GM18867 (cell line): ENCODE results near the gene AKNA.
"Not testable (repeated sequence)": the region's sequence is repeated elsewhere in the genome, so short reads cannot be mapped to it uniquely, and the experiment has no call there.

Experiments used
- ATAC-seq: cut with Tn5 transposase; IDR thresholded peaks from one replicate; pipeline ENCODE4 v1.9.1; 2021; ENCODE audit warnings: mild to moderate bottlenecking, moderate library complexity; ENCODE audit not compliant: unreplicated experiment

AKNA gene

DNA sequence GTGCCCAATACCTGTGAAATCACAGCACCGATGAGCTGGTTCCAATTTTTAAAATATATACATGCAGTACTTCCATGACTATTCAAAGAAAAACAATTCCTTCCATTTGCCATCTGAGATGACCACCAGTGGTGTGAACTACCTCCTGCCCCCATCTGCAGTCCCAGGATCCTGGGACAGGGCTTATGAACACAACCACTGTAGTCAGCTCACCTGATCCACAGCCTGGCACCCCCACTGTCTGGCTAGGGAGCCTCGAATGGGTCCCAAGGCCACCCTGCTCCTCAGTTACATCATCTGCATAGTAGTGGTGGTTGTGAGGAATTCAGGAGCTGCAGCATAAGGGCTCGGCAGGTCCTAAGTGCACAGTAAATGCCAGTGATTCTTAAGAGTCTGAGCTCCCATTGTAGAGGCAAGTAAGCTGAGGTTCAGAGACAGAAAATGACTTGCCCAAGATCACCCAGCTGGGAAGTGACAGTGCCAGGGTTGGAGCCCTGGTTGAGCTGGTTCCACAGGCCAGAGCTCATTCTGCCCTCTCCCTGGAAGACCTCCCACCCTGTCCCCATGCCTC, 62.0 kb downstream of the AKNA start:
- not testable (repeated sequence) for ATAC-seq

DNA sequence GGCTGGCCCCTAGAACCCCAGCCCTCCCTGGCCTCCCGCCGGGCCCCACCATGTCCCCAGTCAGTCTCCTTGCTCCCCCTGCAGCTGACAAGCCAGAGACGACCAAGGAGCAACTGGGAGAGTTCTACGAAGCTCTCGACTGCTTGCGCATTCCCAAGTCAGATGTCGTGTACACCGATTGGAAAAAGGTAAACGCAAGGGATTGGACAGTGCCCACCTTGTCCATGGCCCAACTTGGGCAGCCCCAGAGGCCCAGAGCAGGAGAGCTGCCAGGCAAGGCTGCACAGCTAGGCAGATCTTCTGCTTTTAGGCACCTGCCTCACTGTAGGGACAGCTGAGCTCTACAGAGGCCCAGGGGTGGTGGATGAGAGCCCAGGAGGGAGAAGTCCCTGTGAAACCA, 62.8 kb downstream of the AKNA start:
- ATAC-seq: not testable (repeated sequence)

DNA sequence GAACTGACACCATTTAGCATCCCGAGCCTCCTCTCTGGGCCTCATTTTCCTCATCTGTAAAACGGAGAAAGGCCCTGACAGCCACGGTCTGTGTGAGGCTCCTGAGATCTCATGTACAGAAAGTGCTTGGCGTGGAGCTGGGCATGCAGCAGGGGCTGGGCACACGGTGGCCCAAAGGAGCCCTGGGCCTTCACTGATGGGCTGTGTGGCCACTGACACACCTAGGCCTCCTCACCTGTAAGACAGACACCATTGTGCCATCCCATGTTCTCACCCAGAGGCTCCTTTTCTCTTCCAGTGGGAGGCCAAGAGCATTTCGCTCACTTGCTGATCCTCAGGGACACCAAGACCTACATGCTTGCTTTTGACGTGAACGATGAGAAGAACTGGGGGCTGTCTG, 63.3 kb downstream of the AKNA start:
- no peak for ATAC-seq

DNA sequence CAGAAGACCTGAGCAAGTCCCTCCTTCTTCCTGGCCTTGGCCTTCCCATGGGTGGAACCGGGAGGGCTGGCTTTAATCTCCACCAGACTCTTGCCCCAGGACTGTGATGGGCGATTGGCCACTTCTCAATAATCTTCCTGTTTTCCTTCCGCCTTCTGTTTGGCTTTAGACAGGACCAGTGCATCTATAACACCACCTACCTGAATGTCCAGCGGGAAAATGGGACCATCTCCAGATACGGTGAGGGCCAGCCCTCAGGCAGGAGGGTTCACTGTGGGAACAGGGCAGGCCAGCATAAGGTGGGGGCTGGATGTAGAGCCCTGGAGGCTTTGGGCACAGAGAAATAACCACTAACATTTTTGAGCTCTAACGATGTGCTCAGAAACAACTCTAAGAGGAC, 63.9 kb downstream of the AKNA start:
- not testable (repeated sequence) for ATAC-seq

DNA sequence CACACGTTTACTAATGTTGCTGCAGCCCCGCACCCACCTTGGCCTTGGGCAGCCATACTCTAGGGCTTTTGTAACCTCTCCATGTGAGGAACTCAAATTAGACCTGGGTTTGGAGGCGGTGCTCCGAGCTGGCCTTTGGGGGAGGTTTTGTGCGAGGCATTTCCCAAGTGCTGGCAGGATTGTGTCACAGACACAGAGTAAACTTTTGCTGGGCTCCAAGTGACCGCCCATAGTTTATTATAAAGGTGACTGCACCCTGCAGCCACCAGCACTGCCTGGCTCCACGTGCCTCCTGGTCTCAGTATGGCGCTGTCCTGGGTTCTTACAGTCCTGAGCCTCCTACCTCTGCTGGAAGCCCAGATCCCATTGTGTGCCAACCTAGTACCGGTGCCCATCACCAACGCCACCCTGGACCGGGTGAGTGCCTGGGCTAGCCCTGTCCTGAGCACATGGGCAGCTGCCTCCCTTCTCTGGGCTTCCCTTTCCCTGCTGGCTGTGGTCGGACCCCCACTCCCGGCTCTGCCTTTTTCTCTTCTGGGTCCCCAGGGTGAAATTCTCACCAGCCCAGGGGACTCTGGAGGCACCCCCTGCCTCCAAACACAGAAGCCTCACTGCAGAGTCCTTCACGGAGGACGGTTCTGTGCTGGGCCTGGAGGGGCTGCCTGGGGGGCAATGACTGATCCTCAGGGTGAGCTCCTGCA, 64.8 kb downstream of the AKNA start, which contains the start of gene ORM1:
TSS of gene ORM1 (plus strand) at position 268 of the 701 bp plus-strand sequence. CDS start at position 304, 36 bp downstream.
- ATAC-seq: not testable (repeated sequence)

DNA sequence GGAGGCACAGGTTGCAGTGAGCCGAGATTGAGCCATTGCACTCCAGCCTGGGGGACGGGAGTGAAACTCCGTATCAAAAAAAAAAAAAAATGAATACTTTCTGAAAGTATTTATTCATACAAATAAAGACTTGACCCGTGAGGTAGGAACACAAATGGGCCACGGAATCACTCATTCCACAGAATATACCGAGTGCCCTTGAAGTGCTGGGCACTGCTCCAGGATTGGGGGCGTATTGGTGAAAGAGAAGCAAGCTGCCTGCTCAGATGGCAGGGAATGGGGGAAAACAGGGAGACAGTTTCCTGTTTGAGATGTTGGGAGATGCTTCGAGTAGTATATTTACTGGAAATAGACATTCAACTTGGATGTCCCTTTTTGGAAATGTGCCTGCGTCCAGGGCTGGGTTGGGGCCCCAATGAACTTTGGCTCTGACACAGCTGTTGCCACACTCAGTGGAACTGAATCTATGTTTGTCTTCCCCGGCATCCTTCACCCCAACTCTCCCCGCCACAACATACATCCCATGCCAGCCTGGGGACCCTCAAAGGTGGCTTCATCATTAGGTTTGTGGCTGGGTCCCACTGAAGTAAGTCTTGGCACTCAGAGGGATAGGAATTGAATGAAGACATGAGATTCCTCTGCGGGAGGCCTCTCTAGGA, 65.5 kb downstream of the AKNA start:
- not testable (repeated sequence) for ATAC-seq

DNA sequence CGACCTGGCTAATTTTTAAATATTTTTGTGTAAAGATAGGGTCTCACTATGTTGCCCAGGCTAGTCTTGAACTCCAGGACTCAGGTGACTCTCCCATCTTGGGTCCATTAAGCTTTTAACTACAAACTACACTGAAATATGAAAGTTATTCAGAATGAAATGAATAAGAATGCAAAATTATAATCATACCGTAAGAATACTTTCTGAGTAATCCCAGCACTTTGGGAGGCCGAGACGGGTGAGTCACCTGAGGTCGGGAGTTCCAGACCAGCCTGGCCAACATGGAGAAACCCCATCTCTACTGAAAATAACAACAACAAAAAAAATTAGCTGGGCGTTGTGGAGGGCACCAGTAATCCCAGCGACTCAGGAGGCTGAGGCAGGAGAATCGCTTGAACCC, 66.0 kb downstream of the AKNA start:
- ATAC-seq: no peak

DNA sequence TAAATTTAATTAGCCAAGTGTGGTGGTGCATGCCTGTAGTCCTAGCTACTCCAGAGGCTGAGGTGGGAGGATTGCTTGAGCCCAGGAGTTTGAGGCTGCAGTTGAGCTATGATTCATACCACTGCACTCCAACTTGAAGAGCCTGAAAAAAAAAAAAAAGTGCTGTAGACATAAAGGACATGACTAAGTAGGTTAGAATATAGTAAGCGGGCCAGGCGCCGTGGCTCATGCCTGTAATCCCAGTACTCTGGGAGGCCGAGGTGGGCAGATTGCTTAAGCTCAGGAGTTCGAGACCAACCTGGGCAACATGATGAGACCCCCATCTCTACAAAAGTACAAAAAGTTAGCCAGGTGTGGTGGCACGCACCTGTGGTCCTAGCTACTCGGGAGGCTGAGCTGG, 67.1 kb downstream of the AKNA start:
- not testable (repeated sequence) for ATAC-seq

DNA sequence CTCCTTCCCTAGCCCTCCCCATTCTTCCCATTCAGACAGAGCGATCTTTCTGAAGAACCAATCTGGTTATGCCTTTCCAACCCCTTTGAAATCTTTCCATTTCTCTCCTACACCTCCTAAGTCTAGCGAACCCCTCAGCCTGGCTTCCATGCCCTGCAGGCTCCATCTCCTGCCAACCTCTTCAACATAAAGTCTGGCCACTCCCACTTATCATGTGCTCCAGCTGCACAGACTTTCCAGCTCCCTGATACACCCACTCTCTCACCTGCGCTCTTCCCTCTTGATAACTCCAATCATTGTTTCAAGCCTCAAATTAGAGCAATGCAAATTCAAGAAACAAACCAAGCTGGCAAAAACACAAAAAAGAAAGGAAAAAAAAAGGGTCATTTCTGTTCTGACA, 68.6 kb downstream of the AKNA start:
- no peak for ATAC-seq

DNA sequence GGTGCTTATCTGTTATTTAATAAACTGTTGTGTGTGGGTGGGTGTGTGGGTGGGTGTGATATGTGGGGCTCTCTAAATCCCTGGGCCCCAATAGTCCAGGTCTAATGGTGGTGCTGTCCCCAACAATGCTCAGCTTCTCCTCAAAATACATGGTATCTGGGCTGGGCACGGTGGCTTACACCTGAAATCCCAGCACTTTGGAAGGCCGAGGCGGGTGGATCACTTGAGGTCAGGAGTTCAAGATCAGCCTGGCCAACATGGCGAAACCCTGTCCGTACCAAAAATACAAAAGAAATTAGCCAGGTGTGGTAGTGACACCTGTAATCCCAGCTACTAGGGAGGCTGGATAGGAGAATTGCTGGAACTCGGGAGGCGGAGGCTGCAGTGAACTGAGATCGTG, 69.4 kb downstream of the AKNA start:
- no peak for ATAC-seq

DNA sequence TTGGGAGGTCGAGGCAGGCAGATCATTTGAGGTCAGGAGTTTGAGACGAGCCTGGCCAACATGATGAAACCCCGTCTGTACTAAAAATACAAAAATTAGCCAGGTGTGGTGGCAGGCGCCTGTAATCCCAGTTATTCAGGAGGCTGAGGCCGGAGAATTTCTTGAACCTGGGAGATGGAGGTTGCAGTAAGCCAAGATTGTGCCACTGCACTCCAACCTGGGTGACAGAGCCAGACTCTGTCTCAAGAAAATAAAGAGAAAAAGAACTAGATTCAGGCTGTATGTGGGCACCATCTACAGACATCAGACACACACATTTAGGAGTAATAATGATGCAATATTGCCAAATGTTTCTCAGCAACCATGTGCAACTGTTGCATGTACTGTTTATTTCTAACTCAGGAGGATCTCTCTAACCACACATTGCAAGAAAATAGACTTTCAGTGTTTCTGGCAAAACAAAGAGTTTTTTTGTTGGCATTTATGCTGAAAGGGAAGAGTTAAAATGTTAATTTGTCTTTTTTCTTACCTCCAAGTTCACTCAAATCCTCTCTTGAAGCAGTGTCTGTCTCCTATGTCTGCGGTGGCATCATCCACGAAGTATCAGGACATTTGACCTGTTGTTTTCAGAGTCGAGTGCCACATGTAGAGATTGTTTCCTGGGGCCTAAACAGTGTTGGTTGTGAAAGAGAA, 70.0 kb downstream of the AKNA start:
- ATAC-seq: no peak

DNA sequence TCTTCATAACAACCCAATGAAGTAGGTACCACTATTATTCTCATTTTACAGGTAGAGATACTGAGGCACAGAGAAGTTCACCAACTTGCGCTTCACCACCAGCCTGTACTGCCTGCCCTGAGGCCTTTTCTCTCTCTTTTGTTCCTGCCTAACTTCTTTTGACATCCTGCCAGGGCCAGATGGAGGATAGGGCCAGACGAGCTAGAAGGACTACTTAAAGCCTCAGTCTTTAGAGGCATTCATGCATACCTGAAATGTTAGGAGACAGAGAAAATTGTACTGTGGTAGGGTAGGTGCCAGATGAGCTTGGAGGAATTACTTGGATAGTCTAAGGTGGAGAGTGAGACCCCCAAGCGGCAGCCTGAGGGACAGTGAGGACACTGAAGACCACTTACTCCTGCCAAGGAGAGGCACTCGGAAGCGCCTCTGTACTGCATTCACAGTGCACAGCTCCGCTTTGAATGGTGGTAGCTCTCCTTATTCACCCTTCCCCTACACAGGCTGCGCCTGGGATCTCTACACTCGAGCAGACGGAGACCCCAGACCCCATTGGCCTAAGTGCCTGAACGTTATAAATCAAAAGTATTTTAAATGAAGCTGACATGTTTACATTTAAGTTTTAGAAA, 71.1 kb downstream of the AKNA start:
- no peak for ATAC-seq

DNA sequence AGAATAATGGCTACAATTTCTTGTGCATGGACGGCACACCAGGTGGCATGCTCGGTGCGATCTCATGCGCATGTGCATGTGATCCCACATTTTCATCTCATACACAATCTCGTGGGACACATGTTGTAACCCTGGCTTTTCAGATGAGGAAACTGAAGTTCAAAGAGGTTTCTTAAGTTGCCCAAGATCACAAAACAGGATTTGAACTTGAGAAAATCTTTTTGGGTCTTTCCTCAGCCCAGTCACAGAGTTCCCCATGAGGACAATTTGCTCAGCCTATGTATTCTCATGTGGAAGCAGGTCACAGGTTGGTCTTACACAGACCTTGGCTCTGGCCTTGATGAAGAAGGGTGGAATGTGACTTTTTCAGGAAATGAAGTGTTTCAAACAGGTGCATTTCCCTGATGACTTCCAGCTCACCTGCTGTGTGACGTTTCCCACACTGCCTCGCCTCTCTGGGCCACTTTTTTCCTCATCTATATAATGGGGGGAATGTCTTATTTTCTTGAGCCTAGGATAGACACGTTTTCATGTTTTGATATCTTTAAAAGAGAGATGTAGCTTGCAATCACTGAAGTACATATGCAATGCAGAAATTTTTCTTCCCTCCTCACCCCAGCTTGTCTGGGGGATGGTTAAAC, 71.9 kb downstream of the AKNA start:
- no peak for ATAC-seq

DNA sequence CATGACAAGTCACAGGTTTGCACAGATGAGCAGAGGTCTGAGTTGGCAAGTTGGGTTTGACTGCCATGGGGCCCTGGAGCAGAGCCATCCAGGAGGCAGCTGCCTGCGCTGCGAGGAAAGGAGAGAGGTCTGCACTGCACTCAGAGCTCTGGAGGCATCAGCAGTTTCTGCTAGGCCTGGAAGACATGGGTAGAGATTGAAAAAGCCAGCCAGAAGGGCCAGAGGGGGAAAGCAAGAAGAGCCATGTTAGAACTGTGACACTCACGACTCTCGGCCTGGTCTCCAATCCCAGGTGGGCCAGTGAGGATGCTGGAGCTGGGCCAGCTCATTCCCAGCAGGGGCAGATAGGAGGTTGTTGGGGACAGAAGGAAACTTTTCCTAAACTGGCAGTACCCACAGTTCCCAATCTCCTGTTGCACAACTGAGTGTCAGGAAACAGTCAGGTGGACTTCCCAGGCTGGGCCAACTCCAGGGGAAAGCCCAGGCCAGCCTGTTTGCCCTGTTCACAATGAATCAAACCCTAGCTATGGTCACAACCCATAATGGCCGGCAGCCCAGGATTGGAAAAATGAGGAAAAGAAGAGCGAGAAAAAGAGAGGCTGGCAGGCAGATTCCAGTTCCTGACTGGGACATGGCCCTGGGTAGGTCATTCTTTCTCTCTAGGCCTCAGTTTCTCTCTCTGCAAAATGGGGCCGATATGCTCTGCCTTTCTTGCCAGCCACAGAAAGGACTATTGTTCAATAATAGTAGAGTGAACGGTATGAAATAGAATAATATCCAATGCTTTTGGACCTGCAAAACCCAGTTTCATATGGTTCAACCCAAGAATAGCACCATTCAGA, 72.7 kb downstream of the AKNA start:
- no peak for ATAC-seq

DNA sequence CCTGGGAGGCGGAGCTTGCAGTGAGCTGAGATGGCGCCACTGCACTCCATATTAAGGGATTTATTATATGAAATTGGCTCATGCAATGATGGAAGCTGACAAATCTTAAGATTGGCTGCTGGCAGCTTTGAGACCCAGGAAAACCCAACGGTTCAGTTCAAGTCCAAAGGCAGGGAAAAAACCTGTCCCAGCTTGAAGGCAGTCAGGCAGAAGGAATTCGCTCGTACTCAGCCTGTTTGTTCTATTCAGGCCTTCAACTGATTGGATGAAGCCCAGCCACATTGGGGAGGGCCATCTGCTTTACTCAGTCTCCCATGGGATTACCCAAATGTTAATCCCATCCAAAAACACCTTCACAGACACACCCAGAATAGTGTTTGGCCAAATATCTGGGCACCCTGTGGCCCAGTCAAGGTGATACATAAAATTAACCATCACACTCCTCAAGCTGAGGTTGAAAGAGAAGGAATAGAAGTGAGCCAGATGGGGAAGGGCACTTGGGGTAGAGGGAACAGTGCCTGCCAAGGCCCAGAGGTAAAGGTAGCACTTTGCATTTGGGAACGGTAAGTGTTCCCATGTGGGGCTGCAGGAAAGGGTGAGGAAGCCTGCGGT, 73.4 kb downstream of the AKNA start:
- ATAC-seq: no peak

DNA sequence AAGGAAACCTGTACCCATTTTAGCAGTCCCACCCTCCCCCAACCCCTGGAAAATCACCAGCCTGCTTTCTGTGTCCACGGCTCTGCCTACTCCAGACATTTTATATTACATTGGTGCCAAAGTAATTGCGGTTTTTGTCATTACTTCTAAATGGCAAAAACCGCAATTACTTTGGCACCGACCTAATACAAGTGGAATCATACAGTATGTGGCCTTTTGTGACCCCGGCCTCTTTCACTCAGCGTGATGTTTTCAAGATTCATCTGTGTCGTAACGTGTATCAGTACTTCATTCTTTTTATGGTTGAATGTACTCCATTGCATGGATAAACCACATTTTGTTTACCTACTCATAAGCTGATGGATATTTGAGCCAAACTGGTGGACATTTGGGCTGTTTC, 74.6 kb downstream of the AKNA start:
- ATAC-seq: no peak

DNA sequence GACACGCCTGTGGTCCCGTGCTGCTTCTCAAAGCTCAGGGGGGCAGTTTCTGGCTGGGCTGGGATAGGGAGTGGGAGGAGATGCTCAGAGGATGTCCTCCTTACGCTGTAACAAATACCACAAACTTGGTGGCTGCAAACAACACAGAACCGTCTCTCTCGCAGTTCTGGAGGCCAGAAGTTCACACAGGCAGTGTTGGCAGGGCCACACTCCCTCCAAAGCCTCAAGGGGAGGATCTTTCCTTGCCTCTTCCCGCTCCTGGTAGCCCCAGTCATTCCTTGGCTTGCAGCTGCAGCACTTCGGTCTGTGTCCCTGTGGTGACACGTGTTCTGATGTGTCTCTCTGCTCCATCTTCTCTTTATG, 75.3 kb downstream of the AKNA start:
- ATAC-seq: no peak

DNA sequence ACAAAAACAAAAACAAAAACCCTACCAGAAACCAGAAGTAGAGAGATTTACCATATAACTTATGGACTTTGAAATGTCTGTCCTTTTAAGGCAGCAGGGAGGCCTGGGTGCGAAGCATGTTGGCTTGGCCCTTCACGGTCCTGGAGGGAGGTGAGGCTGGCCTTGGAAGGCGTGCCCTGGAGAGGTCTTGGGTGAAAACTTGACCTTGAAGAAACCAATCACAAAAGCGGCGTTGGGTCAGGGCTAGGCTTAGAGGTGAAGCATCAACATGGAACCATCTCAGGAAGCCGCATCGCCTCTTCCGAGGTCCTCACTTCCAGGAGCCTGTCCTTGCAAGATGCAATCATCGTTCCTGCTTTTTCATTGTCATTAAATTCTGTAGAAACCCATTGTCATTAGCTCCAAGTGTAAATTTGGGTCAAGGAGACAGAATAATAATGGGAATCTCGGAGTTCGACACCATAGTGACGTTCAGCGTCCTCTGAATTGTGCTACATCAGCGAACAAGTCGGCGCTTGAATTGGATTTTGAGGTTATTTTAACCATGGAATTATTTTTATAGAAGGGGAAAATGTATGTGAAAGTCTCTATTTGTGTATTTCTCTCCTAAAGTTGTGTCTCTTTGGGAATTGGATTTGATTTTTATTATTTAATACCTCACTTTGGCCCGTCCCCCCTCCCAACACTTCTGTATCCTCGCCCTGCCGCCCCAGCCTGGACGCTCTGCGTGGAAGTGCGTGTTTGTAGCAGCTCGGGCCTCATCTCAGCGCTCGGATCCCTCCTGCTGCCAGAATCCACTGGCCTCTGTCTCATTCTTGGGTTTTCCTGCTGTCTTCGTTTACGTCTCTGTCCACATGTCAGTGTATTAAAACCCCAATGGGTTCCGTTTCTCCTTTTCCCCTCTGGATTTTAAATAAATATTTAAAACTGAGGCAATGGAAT, 75.9 kb downstream of the AKNA start:
- ATAC-seq: no peak
